ENCODE measurements around the gene CENPU. TPM values are rescaled to one million over a fixed set of nuclear protein-coding genes. Genes with fewer than 3 reads are reported as not detected.

Gene CENPU
- 1.8 and 2.9 TPM in 2 replicates for total RNA-seq

GRCh38 chr4:184733654-184734524 lies at the start of gene CENPU:
TSS of gene CENPU (minus strand) at chr4:184734096. CDS start at chr4:184734062, 34 bp downstream.

GRCh38 chr4:184649026-184649970 lies 84.6 kb downstream of the CENPU start, which contains the start of the genes CASP3 and PRIMPOL:
TSS of gene CASP3 (minus strand) at chr4:184649447. CDS start at chr4:184638453, 10,994 bp downstream.
TSS of gene PRIMPOL (plus strand) at chr4:184649738. CDS start at chr4:184657141, 7,403 bp downstream.

Other genes starting within 250 kb of the CENPU start
- gene CASP3, start 84.6 kb downstream of the CENPU start, total RNA-seq, result 32.1 and 39.1 TPM in 2 replicates
- gene PRIMPOL, start 84.4 kb downstream of the CENPU start, total RNA-seq, result 10.7 and 12.7 TPM in 2 replicates
- 41.7 and 45.4 TPM in 2 replicates for gene ACSL1, start 91.9 kb upstream of the CENPU start, total RNA-seq